Smooth muscle cell (in vitro differentiated cells): Measurements from ENCODE around the gene GRAMD1B. TPM values are rescaled to one million over a fixed set of nuclear protein-coding genes. Genes with fewer than 3 reads are reported as not detected.

Experiments used
- DNase-seq: peaks from one replicate; lab custom pipeline; 2025; ENCODE audit not compliant: unreplicated experiment; lab: John Stamatoyannopoulos, UW
- H2AFZ ChIP-seq: fragments of 200-600 bp; sonication (generic); 2 replicates; pipeline ENCODE4 v1.6.0; 2016; ENCODE audit warnings: antibody characterized with exemption, low read depth, mild to moderate bottlenecking
- H3F3A ChIP-seq: fragments of 200-600 bp; sonication (generic); 2 replicates; pipeline ENCODE4 v1.6.0; 2017; ENCODE audit warnings: antibody characterized with exemption, low read depth
- H3K27ac ChIP-seq: fragments of 200-600 bp; sonication (generic); 2 replicates; pipeline ENCODE4 v1.5.1; 2016; ENCODE audit warnings: low read depth, mild to moderate bottlenecking
- H3K27me3 ChIP-seq: fragments of 200-600 bp; sonication (generic); 2 replicates; pipeline ENCODE4 v1.6.1; 2016; ENCODE audit warnings: low read depth, mild to moderate bottlenecking
- H3K36me3 ChIP-seq: fragments of 200-600 bp; sonication (generic); 2 replicates; pipeline ENCODE4 v1.5.1; 2016; ENCODE audit warnings: low read depth
- H3K4me1 ChIP-seq: fragments of 200-600 bp; sonication (generic); 2 replicates; pipeline ENCODE4 v1.5.1; 2016; ENCODE audit warnings: low read depth
- H3K4me2 ChIP-seq: fragments of 200-600 bp; sonication (generic); 2 replicates; pipeline ENCODE4 v1.6.0; 2016; ENCODE audit warnings: mild to moderate bottlenecking
- H3K4me3 ChIP-seq: fragments of 200-600 bp; sonication (generic); 2 replicates; pipeline ENCODE4 v1.5.1; 2016; ENCODE audit warnings: mild to moderate bottlenecking
- H3K79me2 ChIP-seq: fragments of 200-600 bp; sonication (generic); 2 replicates; pipeline ENCODE4 v1.6.0; 2016; ENCODE audit warnings: low read depth, mild to moderate bottlenecking
- H3K9ac ChIP-seq: fragments of 200-600 bp; sonication (generic); 2 replicates; pipeline ENCODE4 v1.6.0; 2016; ENCODE audit warnings: low read depth
- H3K9me3 ChIP-seq: fragments of 200-600 bp; sonication (generic); replicated peaks from 2 replicates; pipeline ENCODE4 v1.5.1; 2016; ENCODE audit warnings: low read depth
- H4K20me1 ChIP-seq: fragments of 200-600 bp; sonication (generic); 2 replicates; pipeline ENCODE4 v1.6.0; 2016; ENCODE audit warnings: low read depth
- CTCF ChIP-seq: fragments of 200-600 bp; sonication (generic); IDR thresholded peaks from 2 replicates; pipeline ENCODE4 v1.5.1; 2017; ENCODE audit warnings: borderline replicate concordance, mild to moderate bottlenecking, antibody characterized with exemption; ENCODE audit not compliant: insufficient read depth, poor library complexity, severe bottlenecking
- WGBS: methylation state at CpG from one replicate; pipeline ENCODE4 v1.1.7; 2016; ENCODE audit warnings: low lambda C conversion rate; 5-methylcytosine and 5-hydroxymethylcytosine counted together
- polyA plus RNA-seq: library from polyadenylated mRNA; unstranded; fragments of >200 nt; fragmentation: Nextera tagmentation; extraction: Ambion mirVana; gene quantifications from 2 replicates; pipeline ENCODE4 v1.2.1, GENCODE V29; 2016
- total RNA-seq: library from RNA; depleted of rRNA; stranded (reverse); fragments of >200 nt; gene quantifications from 2 replicates; pipeline ENCODE4 v1.2.3, GENCODE V29; 2014

GRAMD1B gene
- total and polyA plus RNA-seq, 2 experiments from 2014 or later, result 2.4 to 3.4 TPM

- DNase-seq, result peak; percentile 8
- no peak overlapping the region for H3K9ac ChIP-seq
- H3F3A ChIP-seq, result no peaks in the 10 kb centered on the region
- 47% methylated on average over 11 of the region's 11 CpGs for WGBS
- no peaks in the 10 kb centered on the region for H4K20me1 ChIP-seq
- H2AFZ ChIP-seq, result no peak overlapping the region
- H3K4me2 ChIP-seq, result no peak overlapping the region
- H3K36me3 ChIP-seq, result no peaks in the 10 kb centered on the region
- H3K4me1 ChIP-seq, result peaks cover 3% of the 10 kb centered on the region
- H3K4me3 ChIP-seq, result no peak overlapping the region
- TF ChIP-seq CTCF, result no peak
- H3K79me2 ChIP-seq, result no peaks in the 10 kb centered on the region
- H3K27me3 ChIP-seq, result no peaks in the 10 kb centered on the region
- H3K9me3 ChIP-seq, result no peaks in the 10 kb centered on the region
- H3K27ac ChIP-seq, result no peak overlapping the region
Measured at GRCh38 chr11:123590296-123590912, 160.3 kb downstream of the GRAMD1B start.

- Histone ChIP-seq H3K9ac (no peak overlapping the region), H3K4me1 (no peaks in the 10 kb centered on the region), H4K20me1 (no peaks in the 10 kb centered on the region), H3K27ac (no peak overlapping the region), H3K79me2 (no peaks in the 10 kb centered on the region), H3K36me3 (no peaks in the 10 kb centered on the region), H2AFZ (no peak overlapping the region), H3K9me3 (no peaks in the 10 kb centered on the region), H3K27me3 (no peaks in the 10 kb centered on the region), H3K4me2 (no peak overlapping the region), H3F3A (no peaks in the 10 kb centered on the region), H3K4me3 (no peak overlapping the region)
- DNase-seq, result no peak
- 66% methylated on average over 6 of the region's 6 CpGs for WGBS
- TF ChIP-seq CTCF, result no peak
Measured at GRCh38 chr11:123593570-123593969, 163.5 kb downstream of the GRAMD1B start.

DNA sequence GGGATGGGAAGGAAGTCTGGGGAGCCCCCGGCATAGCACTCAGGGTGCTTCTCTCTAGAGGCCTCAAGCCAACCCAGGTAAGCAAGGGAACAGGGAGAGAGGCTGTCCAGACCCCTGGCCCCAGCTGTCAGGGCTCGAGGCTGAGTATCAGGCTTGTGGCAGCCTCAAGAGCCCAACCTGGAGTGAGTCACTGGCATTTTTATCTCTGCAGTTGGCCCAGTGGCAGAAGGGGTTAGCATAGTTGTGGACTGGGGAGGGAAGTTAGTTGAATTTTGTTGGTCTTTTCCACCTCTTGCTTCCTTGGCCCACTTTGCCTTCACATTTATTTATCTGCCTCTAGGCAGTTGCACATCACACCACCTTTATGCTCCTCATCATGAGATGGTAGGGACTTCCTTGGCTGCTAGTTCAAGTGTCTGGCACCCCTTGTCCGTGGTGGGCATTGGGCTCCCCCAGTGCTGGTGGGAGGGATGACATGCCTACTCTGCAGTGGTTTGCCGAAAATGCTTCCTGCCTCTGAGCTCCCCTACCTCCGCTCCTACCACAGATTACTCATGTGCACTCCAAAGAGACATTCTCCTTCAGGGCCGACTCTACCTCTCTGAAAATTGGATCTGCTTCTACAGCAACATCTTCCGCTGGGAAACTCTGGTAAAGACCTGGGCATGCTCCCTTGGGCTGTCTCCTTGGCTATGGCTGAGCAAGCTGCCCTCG is 164.3 kb downstream of the GRAMD1B start:
- no peak overlapping the region for H2AFZ ChIP-seq
- H3K9me3 ChIP-seq, result no peaks in the 10 kb centered on the region
- no peak for TF ChIP-seq CTCF
- H3K4me1 ChIP-seq, result no peaks in the 10 kb centered on the region
- H3K27me3 ChIP-seq, result no peaks in the 10 kb centered on the region
- no peak overlapping the region for H3K4me3 ChIP-seq
- no peaks in the 10 kb centered on the region for H3K79me2 ChIP-seq
- no peak overlapping the region for H3K9ac ChIP-seq
- DNase-seq, result no peak
- no peak overlapping the region for H3K4me2 ChIP-seq
- H3F3A ChIP-seq, result no peaks in the 10 kb centered on the region
- H4K20me1 ChIP-seq, result no peaks in the 10 kb centered on the region
- 81% methylated on average over 8 of the region's 8 CpGs for WGBS
- H3K27ac ChIP-seq, result no peak overlapping the region
- no peaks in the 10 kb centered on the region for H3K36me3 ChIP-seq

DNA sequence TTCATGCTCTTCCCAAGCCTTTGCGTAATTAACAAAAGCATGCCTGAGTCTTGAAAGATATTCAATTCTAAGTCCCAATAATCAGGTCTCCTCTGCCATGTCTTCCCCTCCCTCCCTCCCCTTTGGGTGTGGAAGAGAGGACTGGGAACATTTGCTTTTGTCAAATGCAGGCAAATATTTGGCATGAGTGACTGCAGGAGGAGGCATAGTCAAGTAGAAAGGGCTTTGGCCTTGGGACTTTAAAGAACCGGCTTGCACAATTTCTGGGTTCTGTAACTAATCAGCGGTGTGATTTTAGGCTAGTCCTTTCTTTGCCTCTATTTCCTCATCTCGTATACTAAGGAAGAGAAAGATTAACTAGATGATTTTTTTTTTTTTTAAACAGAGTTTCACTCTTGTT is 164.9 kb downstream of the GRAMD1B start:
- Histone ChIP-seq H3K4me2 (no peak overlapping the region), H3K79me2 (no peaks in the 10 kb centered on the region), H3K9ac (no peak overlapping the region), H3K4me3 (no peak overlapping the region), H3K4me1 (no peaks in the 10 kb centered on the region), H3K27ac (no peak overlapping the region), H4K20me1 (no peaks in the 10 kb centered on the region), H2AFZ (no peak overlapping the region), H3F3A (no peaks in the 10 kb centered on the region), H3K27me3 (no peaks in the 10 kb centered on the region), H3K9me3 (no peaks in the 10 kb centered on the region), H3K36me3 (no peaks in the 10 kb centered on the region)
- 95% methylated on average over 4 of the region's 4 CpGs for WGBS
- DNase-seq, result no peak
- no peak for TF ChIP-seq CTCF
